ENCODE measurements around the gene GINS3.
A peak's percentile ranks its signal among the peaks of the same experiment; 100 is the strongest.

GINS3 gene

DNA sequence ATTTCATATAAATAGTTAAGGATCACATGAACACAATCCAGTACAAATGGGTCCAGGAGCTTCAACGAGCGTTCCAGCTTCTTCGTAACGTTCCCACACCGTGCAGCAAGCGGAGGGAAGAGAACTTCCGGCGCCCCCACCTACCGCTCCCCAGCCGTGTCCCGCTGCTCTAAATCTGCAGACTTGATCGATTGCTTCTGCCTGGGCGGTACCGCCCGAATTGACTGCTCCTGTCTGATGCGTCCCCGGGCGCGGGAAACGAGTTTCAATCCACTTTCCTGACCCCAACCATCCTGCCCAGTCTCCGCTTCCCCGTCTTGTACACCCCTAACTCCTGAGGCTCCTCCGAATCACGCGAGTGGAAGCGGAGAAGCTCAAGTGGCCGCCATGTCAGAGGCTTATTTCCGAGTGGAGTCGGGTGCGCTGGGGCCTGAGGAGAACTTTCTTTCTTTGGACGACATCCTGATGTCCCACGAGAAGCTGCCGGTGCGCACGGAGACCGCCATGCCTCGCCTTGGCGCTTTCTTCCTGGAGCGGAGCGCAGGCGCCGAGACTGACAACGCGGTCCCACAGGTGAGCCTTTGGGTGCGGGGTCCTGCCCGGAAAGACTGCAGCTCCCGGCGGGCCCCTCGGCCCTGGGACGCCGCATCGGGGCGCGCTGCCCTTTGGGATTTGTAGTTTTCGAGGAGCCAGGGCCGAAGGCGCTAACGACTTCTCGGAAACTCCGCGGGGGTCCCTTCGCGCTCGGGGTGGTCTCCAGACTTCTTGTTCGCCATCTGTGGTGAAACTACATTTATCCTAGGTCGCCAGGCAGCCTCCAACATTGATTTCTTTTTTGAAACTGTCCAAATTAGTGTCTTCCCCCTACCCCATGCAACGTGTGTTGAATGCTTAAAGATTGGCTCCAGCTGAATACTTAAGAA is at the start of gene GINS3:
Gene GINS3, plus strand, starts transcription at position 257 of the 923 bp plus-strand sequence. Its CDS starts 131 bp downstream, at position 388.
- DNase-seq (ENCODE audit: low spot score): peak; percentile 78

GRCh38 chr16:58343562-58343961 is 48.7 kb upstream of the GINS3 start:
- no peak for DNase-seq (ENCODE audit: low spot score)

DNA sequence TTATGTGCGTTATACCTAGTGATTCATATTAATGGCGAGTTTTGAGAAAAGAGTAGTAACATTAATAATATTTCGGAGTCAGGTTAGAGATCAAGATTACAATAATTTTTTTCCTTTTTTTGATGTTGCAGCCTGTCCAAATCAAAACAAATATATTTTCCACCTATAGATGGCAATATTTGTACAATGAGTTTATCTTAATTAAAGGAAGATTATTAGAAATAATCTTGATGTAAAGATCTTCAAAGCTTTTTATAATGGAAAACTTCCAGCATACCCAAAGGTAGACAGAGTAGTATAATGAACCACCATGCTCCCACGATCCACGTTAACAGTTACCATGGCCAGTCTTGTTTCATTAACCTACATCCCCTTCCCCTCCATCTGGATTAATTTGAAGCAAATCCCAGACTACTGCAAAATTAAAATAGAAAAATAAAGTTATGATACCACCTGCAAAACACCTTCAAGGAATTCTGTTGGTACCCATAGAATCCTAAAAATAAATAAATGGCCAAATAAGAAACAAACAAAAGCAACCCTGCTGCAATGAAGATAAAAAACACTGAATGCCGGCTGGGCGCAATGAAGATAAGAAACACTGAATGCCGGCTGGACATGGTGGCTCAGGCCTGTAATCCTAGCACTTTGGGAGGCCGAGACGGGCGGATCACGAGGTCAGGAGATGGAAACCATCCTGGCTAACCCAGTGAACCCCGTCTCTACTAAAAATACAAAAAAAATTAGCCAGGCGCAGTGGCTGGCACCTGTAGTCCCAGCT is 46.5 kb upstream of the GINS3 start:
- no peak for DNase-seq (ENCODE audit: low spot score)

DNA sequence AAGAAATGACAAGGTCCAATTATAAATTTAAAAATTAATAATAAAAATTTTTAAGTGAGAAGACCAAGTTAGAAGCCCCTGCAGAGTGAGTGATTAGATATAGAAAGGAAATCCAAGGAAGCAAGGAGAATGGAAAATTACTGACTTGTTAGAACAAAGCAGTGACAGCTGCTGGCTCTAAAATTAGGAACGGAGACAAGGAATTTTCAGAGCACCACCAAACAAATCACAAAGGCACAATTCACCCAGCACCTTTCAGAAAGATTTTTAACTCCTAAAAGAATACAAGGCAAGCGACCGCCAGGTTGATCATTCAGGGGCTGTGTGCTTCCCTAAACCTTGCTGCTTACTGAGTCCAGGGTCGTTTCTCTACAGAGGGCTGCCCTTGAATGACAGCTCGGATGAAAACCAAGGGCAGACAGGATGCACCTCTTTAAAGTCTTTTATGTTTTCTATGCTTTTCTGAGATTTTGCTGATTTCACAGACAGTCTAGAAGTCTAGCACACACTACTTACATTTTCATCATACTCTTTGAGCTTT is 45.4 kb upstream of the GINS3 start:
- no peak for DNase-seq (ENCODE audit: low spot score)

- no peak for DNase-seq (ENCODE audit: low spot score)
Measured at GRCh38 chr16:58348986-58349385, 43.3 kb upstream of the GINS3 start.

DNA sequence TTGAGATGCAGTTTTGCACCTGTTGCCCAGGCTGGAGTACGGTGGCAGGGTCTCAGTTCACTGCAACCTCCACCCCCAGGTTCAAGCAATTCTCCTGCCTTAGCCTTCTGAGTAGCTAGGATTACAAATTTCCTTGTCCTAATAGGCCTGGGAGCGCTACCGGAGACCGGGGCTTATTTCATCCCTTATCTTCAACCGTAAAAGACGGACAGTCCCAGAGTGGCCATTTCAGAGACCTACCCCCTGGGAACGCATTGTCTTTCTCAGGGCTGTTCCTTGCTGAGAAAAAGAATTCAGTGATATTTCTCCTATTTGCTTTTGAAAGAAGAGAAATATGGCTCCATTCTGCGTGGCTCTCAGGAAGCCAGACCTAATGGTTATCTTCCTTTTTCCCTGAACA is 39.6 kb upstream of the GINS3 start:
- no peak for DNase-seq (ENCODE audit: low spot score)

- DNase-seq (ENCODE audit: low spot score): no peak
Measured at GRCh38 chr16:58360041-58360634, 32.1 kb upstream of the GINS3 start.

DNA sequence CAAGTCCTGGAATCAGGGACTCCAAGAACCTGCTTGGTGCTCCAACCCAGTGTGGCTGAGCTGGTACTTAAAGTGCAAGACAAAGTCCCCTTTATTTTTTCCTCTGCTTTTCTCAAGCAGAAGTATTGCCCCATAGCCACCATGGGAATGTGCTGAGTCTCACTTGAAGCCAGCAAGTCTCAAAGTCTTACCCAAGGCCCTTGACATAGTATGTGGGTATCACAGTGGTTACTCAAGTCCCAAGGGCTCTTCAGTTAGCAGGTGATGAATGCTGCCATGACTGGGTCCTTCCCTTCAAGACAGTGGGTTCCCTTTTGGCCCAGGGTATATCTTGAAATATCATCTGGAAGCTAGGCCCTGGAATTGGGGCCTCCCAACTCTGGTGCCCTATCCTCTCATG is 30.5 kb upstream of the GINS3 start:
- DNase-seq (ENCODE audit: low spot score): no peak

- no peak for DNase-seq (ENCODE audit: low spot score)
Measured at GRCh38 chr16:58363746-58364393, 28.4 kb upstream of the GINS3 start.

DNA sequence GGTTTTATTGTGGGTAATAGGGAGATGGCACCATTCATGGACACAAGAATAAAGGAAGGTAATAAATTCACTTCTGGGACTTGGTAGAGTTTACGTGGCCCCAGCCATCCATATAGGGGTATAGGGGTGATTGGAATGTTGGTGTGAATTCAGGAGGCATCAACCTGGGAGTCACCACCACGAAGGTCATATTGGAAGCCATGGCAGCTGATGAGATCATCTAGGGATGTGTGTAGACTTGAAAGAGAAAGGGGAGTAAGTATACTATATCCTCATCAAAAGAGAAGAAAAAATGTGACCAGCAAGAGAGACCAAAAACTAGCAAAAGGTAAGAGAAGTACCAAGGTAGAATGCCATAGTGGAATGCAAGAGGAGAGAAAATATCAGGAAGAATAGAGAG is 26.6 kb upstream of the GINS3 start:
- no peak for DNase-seq (ENCODE audit: low spot score)

GRCh38 chr16:58366247-58367031 is 25.8 kb upstream of the GINS3 start:
- DNase-seq (ENCODE audit: low spot score): no peak

- no peak for DNase-seq (ENCODE audit: low spot score)
Measured at GRCh38 chr16:58367252-58367651, 25.0 kb upstream of the GINS3 start.

- no peak for DNase-seq (ENCODE audit: low spot score)
Measured at GRCh38 chr16:58371841-58372240, 20.4 kb upstream of the GINS3 start.

- DNase-seq (ENCODE audit: low spot score): no peak
Measured at GRCh38 chr16:58375386-58375785, 16.9 kb upstream of the GINS3 start.

DNA sequence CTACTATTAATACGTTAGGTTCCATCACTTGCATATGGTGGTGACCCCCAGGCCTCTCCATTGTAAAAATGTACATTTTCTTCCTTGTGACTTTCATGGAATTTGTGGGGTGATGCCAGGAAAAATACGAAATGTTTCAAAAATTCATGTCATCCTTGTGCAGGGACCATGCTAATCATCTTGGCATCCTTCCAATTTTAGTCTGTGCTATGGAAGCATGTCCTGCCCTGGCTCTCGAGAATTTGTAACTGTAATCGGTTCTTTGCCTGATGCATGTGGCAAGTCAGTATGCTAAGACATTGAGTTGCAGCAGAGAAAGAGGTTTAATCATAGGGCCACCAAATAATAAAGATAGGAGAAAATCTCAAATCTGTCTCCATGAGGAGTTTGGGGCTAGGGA is 14.3 kb upstream of the GINS3 start:
- DNase-seq (ENCODE audit: low spot score): no peak

DNA sequence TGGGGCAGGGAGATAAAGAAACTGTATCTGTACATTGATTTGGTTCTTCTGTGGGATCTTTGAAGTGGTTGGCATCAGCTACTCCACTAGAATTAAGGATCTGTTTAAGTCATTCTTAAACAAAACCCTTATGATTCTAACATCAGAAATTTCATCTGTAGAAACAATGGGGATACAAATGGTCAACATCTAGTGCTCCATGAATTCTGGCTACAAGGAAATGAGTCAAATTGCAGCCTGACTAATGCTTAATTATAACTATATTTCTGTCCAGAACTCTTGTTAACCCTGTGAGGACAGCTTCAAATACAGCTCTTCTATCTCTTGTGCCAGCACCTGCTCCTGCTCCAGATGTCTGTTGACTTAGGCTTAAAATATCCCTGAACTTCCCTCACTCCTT is 13.9 kb upstream of the GINS3 start:
- no peak for DNase-seq (ENCODE audit: low spot score)

DNA sequence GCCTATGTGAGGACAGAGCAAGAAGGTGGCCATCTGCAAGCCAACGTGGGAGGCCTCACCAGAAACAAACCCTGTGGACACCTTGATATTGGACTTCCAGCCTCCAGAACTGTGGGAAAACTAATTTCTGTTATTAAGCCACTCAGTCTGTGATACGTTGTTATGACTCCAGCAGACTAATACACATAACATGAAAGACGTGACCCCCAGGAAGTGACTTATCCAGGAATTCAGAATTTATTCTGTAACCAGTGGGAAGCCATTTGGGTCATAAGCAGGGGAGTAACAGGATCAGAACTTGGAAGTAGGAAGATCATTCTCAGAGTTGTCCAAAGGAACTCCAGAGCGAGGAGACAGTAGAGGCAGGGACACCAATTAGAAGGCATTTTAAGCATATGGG is 12.5 kb upstream of the GINS3 start:
- no peak for DNase-seq (ENCODE audit: low spot score)

DNA sequence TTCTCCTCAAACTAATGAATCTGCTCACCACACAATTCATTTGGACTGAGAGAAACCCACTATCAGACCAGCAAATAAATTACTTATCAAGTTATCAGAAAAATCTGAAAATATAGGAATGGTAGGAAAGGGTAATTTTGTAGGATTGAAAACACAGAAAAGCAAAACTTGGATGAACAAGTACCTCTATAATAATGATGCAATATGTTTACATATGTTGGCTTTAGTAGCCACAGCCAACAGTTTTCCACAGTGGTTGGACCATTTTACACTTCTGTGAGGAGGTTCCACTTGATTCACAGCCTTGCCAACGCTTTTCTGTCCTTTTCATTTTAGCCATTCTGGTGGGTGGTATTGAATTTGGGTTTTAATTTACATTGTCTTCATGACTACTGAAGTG is 10.6 kb upstream of the GINS3 start:
- no peak for DNase-seq (ENCODE audit: low spot score)

- no peak for DNase-seq (ENCODE audit: low spot score)
Measured at GRCh38 chr16:58384437-58385055, 7.7 kb upstream of the GINS3 start.

GRCh38 chr16:58385218-58385773 is 7.0 kb upstream of the GINS3 start:
- DNase-seq (ENCODE audit: low spot score): no peak
